Cortex of kidney (tissue), 1 donor: ENCODE data around the gene ADAMTSL3.
"Not testable (repeated sequence)": the region's sequence is repeated elsewhere in the genome, so short reads cannot be mapped to it uniquely, and the experiment has no call there.

Experiments used
- DNase-seq: peaks from one replicate; lab custom pipeline; 2025; lab: John Stamatoyannopoulos, UW

The ADAMTSL3 gene

GRCh38 chr15:84086071-84086470 lies 432.1 kb downstream of the ADAMTSL3 start:
- DNase-seq, result not testable (repeated sequence)
